GM12864 (cell line): ENCODE results near the gene FMNL2.

Experiments used
- DNase-seq: peaks from one replicate; pipeline ENCODE4 v3.0.0-alpha.2; 2011; ENCODE audit warnings: low read depth
- H3K4me3 ChIP-seq: 2 replicates; pipeline ENCODE4 v1.5.1; 2011; ENCODE audit warnings: mild to moderate bottlenecking, low read depth, low read length, control low read depth
- CTCF ChIP-seq: IDR thresholded peaks from 2 replicates; pipeline ENCODE4 v1.5.1; 2011; ENCODE audit warnings: low read depth, mild to moderate bottlenecking, moderate library complexity, low read length, control low read depth, inconsistent platforms; ENCODE audit errors: missing control alignments

The FMNL2 gene

GRCh38 chr2:152445791-152446201 lies 110.8 kb downstream of the FMNL2 start:
- TF ChIP-seq CTCF, result no peak
- no peak overlapping the region for H3K4me3 ChIP-seq
- DNase-seq, result no peak

- DNase-seq, result no peak
- TF ChIP-seq CTCF, result no peak
- no peak overlapping the region for H3K4me3 ChIP-seq
Observed at GRCh38 chr2:152446213-152446612, 111.2 kb downstream of the FMNL2 start.

- no peak for DNase-seq
- TF ChIP-seq CTCF, result no peak
Observed at GRCh38 chr2:152447897-152448296, 112.9 kb downstream of the FMNL2 start.

GRCh38 chr2:152448606-152449005 lies 113.6 kb downstream of the FMNL2 start:
- no peak for TF ChIP-seq CTCF
- no peak overlapping the region for H3K4me3 ChIP-seq
- DNase-seq, result no peak

More at GRCh38 chr2:152447897-152448296, 112.9 kb downstream of the FMNL2 start:
- H3K4me3 ChIP-seq, result no peak overlapping the region

- H3K4me3 ChIP-seq, result no peak overlapping the region
- no peak for TF ChIP-seq CTCF
- no peak for DNase-seq
Observed at GRCh38 chr2:152449578-152449977, 114.6 kb downstream of the FMNL2 start.

GRCh38 chr2:152450176-152450575 lies 115.2 kb downstream of the FMNL2 start:
- no peak for TF ChIP-seq CTCF
- H3K4me3 ChIP-seq, result no peak overlapping the region
- no peak for DNase-seq

- no peak for DNase-seq
- no peak for TF ChIP-seq CTCF
- H3K4me3 ChIP-seq, result no peak overlapping the region
Observed at GRCh38 chr2:152452256-152452973, 117.4 kb downstream of the FMNL2 start.
